Glutamatergic neuron (in vitro differentiated cells): ENCODE results near the gene HHLA2. TPM values are rescaled to one million over a fixed set of nuclear protein-coding genes. Genes with fewer than 3 reads are reported as not detected.
"Not testable (repeated sequence)": the region's sequence is repeated elsewhere in the genome, so short reads cannot be mapped to it uniquely, and the experiment has no call there.

ENCODE experiments used
- DNase-seq: peaks from one replicate; pipeline ENCODE4 v3.0.0; 2022
- H3K27ac Mint-ChIP-seq: one replicate; pipeline ENCODE4 v1.8.0; 2020; ENCODE audit warnings: mild to moderate bottlenecking, mixed read lengths, inconsistent platforms; ENCODE audit not compliant: unreplicated experiment
- H3K27me3 Mint-ChIP-seq: one replicate; pipeline ENCODE4 v1.8.0; 2020; ENCODE audit warnings: mild to moderate bottlenecking, moderate library complexity, mixed read lengths, inconsistent platforms; ENCODE audit not compliant: unreplicated experiment
- H3K36me3 Mint-ChIP-seq: one replicate; pipeline ENCODE4 v1.8.0; 2020; ENCODE audit warnings: mild to moderate bottlenecking, mixed read lengths, inconsistent platforms; ENCODE audit not compliant: unreplicated experiment
- H3K4me1 Mint-ChIP-seq: one replicate; pipeline ENCODE4 v1.8.0; 2020; ENCODE audit warnings: mild to moderate bottlenecking, low read depth, mixed read lengths, inconsistent platforms; ENCODE audit not compliant: unreplicated experiment
- H3K4me3 Mint-ChIP-seq: one replicate; pipeline ENCODE4 v1.8.0; 2020; ENCODE audit warnings: mild to moderate bottlenecking, mixed read lengths, inconsistent platforms; ENCODE audit not compliant: unreplicated experiment
- H3K9me3 Mint-ChIP-seq: one replicate; pipeline ENCODE4 v1.8.0; 2020; ENCODE audit warnings: mild to moderate bottlenecking, moderate library complexity, mixed read lengths, inconsistent platforms; ENCODE audit not compliant: unreplicated experiment
- long read RNA-seq: library from polyadenylated mRNA; unstranded; transcript quantifications from one replicate; pipeline ENCODE4 v2.0.0, GENCODE V29; 2020; ENCODE audit not compliant: unreplicated experiment
- total RNA-seq: library from RNA; stranded (reverse); fragmentation: NEBNext Ultra II Directional; extraction: Animal tissue kit (Norgen Biotek cat#: 25700); gene quantifications from one replicate; pipeline ENCODE4 v1.2.1, GENCODE V29; 2021; ENCODE audit not compliant: unreplicated experiment
- TF ChIP-seq, protein P1 (sequence below): fragments of 200-600 bp; sonication (generic); IDR thresholded peaks from one replicate; pipeline ENCODE4 v1.5.0; 2021; ENCODE audit not compliant: partially characterized antibody, unreplicated experiment

HHLA2 gene
- not detected for total RNA-seq
- long read RNA-seq: 0 reads

DNA sequence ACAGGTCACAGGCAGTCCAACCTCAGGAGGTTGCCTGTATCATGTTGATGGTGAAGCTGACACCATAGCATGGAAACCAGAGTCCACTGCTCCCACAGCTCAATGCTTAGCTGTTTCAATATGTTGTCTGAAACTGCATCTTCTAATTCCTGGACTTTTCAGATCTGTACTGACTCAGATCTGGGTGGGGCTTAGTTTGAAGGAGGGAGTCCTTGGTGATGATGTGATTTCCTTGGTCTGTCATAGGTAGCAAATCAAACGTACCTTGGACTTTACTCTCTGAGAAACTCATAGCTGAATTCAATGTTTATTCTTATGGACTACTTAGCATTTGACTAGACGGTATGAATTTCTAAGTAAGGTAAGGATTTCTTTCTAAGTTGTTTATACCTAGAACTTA lies at the start of gene HHLA2:
Gene HHLA2 (plus strand): TSS at position 310 of the 400 bp plus-strand sequence. CDS start 55,266 bp downstream, outside the sequence.
- Mint-ChIP-seq H3K27me3 (no peaks in the 10 kb centered on the region), H3K9me3 (peaks cover 2% of the 10 kb centered on the region), H3K4me3 (no peak within 1 kb of the TSS), H3K27ac (no peak within 1 kb of the TSS), H3K36me3 (no peaks in the 10 kb centered on the region), H3K4me1 (no peaks in the 10 kb centered on the region)
- no peak for DNase-seq
- TF ChIP-seq, protein P1, sequence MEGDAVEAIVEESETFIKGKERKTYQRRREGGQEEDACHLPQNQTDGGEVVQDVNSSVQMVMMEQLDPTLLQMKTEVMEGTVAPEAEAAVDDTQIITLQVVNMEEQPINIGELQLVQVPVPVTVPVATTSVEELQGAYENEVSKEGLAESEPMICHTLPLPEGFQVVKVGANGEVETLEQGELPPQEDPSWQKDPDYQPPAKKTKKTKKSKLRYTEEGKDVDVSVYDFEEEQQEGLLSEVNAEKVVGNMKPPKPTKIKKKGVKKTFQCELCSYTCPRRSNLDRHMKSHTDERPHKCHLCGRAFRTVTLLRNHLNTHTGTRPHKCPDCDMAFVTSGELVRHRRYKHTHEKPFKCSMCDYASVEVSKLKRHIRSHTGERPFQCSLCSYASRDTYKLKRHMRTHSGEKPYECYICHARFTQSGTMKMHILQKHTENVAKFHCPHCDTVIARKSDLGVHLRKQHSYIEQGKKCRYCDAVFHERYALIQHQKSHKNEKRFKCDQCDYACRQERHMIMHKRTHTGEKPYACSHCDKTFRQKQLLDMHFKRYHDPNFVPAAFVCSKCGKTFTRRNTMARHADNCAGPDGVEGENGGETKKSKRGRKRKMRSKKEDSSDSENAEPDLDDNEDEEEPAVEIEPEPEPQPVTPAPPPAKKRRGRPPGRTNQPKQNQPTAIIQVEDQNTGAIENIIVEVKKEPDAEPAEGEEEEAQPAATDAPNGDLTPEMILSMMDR: no peak

DNA sequence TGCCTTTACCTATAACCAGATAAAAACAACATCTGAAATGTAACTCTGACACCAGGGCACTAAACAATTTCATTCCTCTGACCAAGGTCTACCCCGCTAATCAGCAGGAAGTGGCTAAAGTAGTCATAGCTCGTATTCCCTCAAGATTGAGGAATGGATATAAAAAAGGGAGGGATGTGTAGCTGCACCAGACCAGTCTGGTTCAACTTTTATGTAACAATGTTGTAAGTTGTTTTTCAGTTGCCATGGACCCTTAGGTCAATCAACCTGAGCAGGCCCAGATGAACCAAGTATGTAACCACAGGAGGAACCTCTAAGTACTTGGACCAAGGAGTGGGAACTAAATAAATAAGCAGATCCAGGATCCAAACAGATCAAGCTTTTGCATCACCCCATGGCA lies 45.7 kb upstream of the HHLA2 start:
- TF ChIP-seq, protein P1: no peak
- Mint-ChIP-seq H3K36me3 (no peaks in the 10 kb centered on the region), H3K27ac (no peak overlapping the region), H3K4me3 (no peak overlapping the region), H3K9me3 (no peaks in the 10 kb centered on the region), H3K27me3 (no peaks in the 10 kb centered on the region), H3K4me1 (no peaks in the 10 kb centered on the region)
- no peak for DNase-seq

- H3K4me3 Mint-ChIP-seq: no peak overlapping the region
- TF ChIP-seq, protein P1: no peak
- no peaks in the 10 kb centered on the region for H3K9me3 Mint-ChIP-seq
- no peaks in the 10 kb centered on the region for H3K36me3 Mint-ChIP-seq
- no peaks in the 10 kb centered on the region for H3K27me3 Mint-ChIP-seq
- DNase-seq: no peak
- H3K4me1 Mint-ChIP-seq: no peaks in the 10 kb centered on the region
- H3K27ac Mint-ChIP-seq: no peak overlapping the region
Measured at GRCh38 chr3:108251265-108251664, 45.1 kb upstream of the HHLA2 start.

GRCh38 chr3:108251844-108252243 lies 44.5 kb upstream of the HHLA2 start:
- no peaks in the 10 kb centered on the region for H3K4me1 Mint-ChIP-seq
- no peaks in the 10 kb centered on the region for H3K27me3 Mint-ChIP-seq
- DNase-seq: no peak
- no peak overlapping the region for H3K27ac Mint-ChIP-seq
- H3K9me3 Mint-ChIP-seq: no peaks in the 10 kb centered on the region
- peaks cover 1% of the 10 kb centered on the region for H3K36me3 Mint-ChIP-seq
- no peak overlapping the region for H3K4me3 Mint-ChIP-seq
- TF ChIP-seq, protein P1: no peak

GRCh38 chr3:108255131-108255530 lies 41.2 kb upstream of the HHLA2 start:
- Mint-ChIP-seq H3K36me3 (peaks cover 4% of the 10 kb centered on the region), H3K9me3 (no peaks in the 10 kb centered on the region), H3K27ac (no peak overlapping the region), H3K4me3 (no peak overlapping the region), H3K4me1 (no peaks in the 10 kb centered on the region), H3K27me3 (no peaks in the 10 kb centered on the region)
- TF ChIP-seq, protein P1: no peak
- no peak for DNase-seq

DNA sequence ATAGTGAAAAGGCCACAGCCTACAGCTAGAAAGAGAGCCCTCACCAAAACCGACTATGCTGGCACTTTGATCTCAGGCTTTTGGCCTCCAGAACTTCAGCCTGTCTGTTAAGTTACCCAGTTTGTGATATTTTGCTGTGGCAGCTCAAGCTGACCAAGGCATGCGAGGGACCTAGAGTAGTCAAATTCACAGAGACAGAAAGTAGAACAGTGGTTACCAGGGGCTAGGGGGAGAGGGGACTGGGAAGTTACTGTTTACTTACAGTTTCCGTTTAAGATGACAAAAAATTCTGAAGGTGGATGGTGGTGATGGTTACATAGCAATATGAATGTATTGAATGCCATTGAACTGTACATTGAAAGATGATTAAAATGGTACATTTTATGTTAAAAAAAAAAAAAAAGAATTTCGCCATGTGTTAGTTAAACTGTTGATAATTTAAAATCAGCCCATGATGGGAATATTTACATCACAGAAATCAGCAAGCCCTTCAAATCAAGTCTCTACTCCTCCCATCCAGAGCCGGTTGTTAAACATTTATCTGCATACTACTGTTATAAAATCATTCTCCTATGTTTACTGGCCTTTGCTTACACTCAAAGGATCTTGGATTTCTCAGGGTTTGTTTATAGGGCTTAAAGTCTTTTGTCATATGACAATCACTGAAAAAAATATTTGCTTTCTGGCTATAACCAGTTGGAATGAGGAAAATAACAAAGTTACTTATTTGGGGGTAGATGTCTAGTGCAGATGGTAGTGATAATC lies 31.6 kb upstream of the HHLA2 start:
- not testable (repeated sequence) for DNase-seq, H3K27me3 Mint-ChIP-seq, H3K4me3 Mint-ChIP-seq, H3K27ac Mint-ChIP-seq, H3K4me1 Mint-ChIP-seq, H3K9me3 Mint-ChIP-seq, H3K36me3 Mint-ChIP-seq

- not testable (repeated sequence) for H3K9me3 Mint-ChIP-seq, H3K4me3 Mint-ChIP-seq, H3K27me3 Mint-ChIP-seq, H3K27ac Mint-ChIP-seq, H3K36me3 Mint-ChIP-seq, H3K4me1 Mint-ChIP-seq, DNase-seq
Measured at GRCh38 chr3:108268235-108268634, 28.1 kb upstream of the HHLA2 start.
